Measurements from ENCODE around the gene KIF21B. TPM values are rescaled to one million over a fixed set of nuclear protein-coding genes. Genes with fewer than 3 reads are reported as not detected.

The KIF21B gene
- total RNA-seq, 1 donor from 2014 or later: 1.6 TPM

DNA sequence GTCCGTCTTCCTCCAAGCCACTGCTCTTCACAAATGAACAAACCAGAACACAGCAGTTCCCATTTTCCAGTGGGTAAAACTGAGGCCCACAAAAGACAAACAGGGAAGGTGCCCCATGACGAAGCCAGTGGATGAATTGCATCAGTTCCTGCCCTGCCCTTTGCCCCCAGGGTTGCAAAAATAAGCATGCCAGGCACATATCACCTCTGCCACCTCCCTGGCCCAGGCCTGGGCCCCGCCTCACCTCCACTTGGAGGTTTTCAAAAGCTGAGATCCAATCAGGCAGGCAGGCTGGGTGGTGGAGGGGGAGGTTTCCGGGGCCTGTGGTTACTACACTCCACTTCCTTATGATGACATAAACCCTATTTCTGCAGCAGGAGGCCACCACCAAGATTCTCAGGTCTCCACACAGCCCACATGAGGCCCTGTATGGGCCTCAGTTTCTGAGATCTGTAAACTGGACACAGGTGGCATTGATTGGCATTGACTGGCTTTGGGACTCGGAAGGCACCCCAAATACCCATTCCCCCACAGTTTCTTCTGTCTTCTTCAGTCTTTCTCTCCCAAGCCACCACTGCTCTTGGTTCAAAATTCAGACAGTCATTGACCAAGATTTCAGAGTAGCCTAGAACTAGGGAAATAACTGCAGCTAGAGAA lies 4.1 kb downstream of the KIF21B start:
- DNase-seq: no peak

DNA sequence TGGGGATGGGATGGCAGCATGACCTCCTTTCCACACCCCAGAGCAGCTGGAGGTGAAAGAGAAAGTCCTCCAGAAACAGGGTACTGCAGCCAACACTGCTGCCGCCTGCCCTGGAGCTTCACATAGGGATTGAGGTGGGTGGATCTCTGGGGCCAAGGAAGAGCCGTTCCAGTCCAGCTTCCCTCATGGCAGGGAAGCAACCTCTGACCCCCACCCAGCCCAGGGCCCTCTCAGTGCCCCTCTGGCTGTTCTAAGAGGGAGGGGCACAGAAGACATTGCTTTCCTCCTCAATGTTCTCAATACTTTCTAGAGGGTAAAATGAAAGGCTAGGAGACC lies 5.7 kb downstream of the KIF21B start:
- DNase-seq: no peak

DNA sequence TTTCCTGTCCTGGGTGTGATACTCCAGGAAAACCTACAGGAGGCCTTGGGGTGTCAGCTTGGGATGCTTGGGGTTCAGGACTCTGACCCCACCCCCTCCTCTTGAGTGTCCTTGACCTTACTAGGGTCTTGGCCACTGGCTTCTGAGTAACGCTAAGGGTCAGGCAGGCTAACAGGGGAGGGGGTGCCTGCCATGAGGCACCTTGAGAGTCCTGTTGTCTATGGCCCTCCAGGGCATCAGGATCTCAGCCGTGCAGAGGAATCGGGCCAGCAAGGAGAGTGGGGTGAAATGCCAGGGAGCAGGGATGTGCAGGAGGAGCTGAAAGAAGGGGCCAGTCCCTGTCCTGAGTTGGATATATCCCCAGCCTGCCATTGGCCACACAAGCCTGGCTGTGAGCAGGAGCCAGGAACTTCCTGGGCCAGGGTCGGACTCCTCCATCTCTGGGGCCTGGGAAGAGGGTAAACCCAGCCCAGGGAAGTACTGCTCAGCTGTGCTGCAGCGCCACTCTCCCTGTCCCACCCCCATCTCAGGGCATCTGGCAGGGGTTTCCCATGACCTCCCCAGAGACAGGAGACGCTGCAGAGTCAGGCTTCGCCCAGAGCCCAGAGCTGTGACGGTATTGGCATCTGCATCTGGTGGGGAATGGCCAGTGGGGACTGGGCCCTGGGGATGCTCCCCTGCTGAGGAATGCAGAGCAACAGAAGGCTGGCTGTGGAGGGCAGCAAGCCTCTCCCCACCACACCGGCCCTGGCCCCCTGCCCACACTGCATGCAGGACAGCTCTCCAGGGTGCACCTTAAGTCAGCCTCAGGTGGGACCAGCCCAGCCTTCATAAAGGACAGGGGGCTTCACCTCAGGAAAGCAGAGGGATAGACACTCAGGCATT lies 6.3 kb downstream of the KIF21B start:
- no peak for DNase-seq

DNA sequence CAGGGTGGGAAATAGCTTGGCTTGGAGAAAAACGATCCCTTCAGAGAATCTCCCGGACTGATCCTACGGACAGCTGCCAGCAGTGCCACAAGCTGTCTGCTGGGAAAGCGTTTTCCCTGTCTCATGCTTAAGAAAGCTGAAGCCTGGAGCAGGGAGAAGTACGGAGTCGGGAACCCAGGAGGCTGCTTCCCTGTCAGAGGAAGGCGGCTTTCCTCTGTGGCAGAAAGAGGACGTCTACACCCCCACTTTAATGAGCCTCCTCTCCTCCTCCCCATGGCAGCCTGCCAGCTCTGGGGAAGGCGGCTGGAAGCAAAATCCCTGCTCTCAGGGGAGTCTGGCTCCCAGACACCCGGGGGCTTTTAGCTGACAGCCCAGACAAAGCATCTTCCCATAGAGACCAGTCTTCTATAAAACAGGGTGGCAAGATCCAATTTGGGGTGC lies 7.3 kb downstream of the KIF21B start:
- DNase-seq: peak; percentile 13

DNA sequence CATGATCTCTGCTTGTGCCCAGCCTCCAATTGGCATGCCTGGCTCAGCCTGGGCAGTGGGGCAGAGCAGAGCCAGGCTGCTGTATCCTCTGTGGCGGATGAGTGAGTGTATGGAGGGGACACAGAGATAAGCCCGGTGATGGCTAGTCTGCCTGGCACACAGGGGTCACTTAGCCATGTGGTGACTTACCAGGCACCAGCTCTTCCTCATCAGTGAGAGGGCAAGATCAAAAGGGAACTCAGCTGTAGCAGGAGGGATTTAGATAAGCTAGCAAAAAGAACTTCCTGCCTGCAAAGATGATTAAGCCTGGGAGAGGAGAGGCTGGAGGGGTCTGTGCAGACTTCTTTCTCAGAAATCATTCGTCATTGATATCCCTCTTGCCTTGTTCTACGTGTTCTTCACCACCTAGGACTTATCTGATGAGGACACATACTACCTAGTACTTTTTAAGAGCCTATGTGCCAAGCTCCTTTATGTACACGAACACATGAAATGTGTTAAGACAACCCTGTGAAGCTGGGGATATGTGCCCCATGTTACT lies 7.9 kb downstream of the KIF21B start:
- DNase-seq: no peak

DNA sequence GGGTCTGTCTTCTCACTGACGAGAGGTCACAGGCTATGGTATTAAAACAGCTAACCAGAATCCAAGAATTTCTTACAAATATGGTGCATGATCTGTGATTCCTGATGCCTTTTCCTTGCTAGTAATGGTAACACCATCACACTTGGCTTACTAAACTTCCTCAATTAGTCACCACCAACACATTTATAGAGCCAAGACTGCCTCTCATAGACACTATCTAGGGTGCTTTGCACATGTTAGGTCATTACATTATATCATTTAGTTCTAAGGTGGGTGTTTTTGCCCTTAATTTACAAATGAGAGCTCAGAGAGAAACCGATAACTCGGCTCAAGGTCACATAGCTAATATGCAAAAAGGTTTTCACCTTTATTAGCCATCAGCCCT lies 8.7 kb downstream of the KIF21B start:
- no peak for DNase-seq

DNA sequence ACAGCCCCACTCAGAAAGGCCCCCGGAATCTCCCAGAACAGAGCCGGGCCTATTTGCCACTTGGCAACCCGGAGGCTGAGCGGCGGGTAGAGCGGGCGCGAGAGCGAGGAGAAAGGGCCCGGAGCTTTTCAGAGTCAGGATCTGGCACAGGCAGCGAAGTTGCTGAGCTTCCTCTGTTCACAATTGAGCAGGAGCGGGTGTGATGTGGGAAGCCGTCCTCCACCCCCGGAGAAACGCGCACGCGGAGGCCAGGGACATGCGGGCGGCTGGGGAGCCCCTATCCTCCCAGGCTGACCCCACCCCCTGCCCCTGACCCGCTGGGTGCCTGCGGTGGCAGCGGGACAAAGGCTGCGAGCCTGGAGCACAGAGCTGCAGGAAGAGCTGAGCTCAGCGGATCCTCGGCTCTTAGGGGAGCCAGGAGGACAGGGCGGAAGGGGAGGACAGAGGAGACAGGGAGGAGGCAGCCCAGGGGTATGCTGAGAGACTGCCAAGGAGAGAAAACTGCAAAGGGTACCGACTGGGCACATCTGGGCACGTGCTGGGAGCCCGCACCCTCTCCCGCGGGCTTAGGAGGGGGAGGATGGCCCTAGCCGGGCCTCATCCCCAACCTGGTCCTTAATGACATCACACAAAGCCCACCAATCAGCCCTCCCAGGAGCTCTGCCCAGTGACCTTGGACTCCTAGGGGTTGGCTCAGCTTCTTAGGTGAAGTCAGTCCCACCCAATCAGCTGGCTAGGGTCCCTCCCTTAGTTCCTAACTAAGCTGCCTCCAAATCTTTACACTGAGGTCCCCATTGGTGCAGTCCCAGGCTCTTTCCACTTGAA lies 9.3 kb downstream of the KIF21B start:
- no peak for DNase-seq

DNA sequence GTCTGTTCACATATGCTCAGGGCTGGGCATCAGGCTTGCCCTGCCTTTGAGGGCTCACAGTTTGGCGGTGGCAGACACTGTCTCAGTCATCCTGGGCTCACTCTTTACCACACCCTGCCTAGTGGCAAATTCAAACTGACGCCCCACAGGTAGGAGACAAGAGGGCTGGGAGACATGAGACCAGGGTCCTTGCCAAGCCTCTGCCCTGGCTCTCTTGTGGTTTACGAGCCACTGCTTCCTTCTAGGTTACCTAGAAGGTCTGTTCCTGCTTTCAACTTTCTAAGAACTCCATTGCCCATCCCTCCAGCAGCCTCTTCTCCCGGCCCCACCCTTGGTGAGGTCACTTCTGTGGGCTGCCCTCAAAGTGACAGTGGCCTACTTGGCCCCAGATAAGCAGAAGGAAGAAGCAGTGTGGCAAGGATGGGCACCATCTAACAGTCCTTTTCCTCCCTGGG lies 10.5 kb downstream of the KIF21B start:
- DNase-seq: no peak

DNA sequence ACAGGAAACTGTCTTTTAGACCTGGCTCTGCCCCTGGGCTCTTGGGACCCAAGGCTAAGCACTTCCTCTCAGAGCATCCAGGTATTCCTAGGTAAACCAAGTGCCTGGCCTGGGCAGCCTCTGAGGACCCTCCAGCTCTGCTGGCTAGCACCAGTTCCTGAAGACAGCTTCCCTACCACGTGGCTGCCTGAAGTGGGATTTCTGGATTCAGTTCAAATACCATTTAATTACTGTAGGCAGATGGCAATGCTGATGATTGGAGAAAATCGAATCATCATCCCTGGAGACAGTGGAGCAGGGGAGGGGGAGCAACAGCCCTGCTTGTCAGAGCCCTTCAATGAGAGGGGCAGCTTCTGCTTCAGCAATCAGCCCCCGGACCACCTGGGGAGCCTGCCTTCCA lies 11.9 kb downstream of the KIF21B start:
- DNase-seq: no peak

DNA sequence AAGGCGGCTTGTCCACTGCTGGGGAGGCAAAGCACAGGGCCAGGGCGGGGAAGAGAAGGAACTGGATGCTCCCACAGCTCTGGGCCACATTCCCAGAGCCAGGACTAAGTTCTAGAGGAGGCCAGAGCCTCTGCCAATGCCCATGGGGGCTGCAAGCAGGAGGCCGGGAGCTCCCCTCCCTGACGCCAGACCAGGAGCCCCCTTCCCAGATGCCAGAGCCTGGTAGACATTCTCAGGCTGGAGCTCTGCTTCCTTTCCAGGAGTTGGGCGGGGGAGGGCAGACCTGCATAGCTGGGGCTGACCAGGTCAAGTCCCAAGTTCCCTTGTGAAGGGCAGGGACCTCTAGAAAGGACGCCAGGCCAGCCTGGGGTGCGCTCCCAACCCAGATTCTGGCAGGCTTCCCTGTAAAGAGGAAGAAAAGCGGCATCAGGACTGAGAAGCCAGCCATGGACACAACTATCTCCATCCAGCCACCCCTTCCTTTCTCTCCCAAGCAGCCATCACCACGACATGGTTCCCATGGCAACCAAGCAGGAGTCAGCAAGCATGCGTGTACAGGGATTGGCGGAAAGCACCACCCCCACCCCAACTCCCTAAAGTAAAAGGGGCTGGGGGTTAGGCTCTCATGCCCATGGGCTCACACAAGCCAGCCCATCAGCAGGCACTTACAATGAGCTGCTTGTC lies 13.4 kb downstream of the KIF21B start:
- no peak for DNase-seq

DNA sequence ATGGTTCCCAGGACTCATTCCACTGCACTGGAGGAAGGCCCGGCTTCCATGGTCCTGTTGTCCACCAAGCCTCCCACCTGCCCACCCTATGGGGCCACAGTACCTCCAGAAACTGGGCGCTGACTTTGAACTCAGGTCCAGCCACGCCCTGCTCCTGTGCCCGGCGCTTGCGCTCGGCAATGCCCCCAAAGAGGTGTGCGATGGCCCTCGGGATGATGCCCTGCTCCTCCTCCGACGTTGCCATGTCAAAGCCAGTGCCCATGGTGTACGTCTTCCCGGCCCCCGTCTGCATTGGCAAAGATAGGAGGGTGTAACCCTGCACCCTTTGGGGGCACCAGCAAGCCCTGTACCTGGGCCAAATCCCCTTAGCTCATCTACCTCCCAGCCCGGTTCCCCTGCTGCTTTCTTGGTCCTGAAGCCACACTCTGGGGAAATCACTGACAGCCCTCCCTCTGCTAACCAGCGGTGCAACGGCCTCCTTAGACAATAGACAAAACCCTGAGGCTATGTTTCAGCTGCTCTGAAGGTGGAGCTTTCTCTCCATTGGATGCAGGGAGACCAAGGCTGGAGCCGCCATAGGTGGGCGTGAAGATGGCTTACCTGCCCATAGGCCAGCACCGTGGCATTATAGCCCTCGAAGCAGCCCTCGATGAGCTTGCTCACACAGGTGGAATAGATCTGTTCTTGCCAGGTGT lies 14.7 kb downstream of the KIF21B start:
- DNase-seq: no peak

DNA sequence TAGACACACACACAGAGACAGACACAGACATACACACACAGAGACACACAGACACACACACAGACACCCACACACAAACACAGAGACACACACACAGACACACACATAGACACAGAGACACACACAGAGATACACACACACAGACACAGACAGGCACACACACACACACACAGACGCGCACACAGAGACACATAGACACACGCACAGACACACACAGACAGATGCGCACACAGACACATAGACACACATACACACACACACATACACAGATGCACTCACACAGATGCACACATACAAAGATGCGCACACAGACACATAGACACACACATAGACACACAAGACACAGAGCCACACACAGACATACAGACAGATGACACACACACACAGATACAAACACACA lies 16.0 kb downstream of the KIF21B start:
- no peak for DNase-seq

DNA sequence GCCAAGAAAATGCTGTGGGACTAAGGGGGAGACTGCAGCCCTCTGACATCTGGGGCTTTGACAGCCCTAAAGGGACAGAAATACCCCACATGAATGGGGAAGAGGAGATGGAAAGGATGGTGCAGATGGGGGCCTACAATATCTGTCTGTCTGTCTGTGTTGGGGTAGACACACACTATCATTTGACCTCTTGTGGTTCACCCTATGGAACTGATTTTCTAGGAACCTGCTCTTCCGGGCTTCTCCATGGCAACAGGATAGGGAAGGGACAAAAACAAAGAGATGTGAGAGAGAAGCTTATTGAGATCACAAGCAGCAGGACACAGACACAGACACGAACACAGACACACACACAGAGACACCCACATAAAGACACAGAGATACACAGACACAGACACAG lies 17.1 kb downstream of the KIF21B start:
- DNase-seq: no peak

DNA sequence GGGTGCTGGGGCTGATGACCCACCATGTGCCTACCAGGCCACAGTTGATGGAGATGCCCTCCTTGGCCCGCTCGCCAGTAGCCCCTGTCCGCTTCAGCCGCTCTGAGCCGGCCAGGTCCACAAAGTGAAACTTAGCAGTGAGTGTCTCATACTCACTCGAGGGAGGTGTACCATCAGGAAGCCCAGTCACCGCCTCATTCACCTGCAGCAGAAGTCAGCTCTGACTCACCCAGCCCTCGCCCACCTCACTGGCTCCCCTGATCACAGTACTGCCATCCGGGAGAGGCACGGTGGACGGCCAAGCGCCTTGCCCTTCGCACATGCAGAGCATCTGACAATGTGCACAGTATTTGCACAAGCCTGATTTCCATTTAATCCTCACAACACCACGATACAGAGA lies 18.8 kb downstream of the KIF21B start:
- no peak for DNase-seq

DNA sequence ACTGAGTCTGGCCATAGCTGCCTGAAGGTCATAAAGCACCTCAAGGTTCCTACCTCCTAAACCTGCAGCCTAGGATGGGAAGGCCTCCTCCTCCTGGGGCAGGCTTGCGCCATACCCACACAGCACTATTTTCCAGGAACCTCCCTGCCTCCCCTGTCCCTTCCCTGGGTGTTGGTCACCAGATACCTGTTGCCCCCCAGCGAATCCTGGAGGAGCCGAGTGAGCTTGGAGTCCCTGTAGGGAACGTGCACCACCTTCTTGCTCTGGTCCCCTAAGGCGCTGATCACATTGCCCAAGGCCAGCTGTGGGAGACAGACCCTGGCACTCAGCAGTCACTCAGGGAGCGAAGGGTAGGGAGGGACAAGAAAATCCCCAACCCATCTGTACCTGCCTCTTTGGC lies 19.4 kb downstream of the KIF21B start:
- no peak for DNase-seq

DNA sequence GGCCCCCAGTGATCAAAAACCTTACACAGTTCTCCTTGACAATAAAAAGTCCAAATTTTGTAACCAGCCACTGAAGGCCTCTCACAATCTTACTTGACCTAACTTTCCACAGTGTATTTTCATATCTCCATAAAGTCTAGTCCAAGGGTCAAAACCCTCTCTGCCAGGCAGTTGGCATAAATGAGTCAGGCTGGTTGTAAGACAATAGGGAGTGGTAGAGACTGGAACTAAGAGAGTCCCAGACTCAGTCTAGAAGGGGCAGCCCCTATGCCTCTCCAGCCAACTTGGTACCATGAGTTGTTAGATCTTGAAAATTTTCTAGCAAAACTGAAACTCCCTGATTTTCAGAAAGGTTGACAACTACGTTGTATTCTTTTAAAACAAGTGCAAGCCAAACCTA lies 21.0 kb downstream of the KIF21B start:
- no peak for DNase-seq

DNA sequence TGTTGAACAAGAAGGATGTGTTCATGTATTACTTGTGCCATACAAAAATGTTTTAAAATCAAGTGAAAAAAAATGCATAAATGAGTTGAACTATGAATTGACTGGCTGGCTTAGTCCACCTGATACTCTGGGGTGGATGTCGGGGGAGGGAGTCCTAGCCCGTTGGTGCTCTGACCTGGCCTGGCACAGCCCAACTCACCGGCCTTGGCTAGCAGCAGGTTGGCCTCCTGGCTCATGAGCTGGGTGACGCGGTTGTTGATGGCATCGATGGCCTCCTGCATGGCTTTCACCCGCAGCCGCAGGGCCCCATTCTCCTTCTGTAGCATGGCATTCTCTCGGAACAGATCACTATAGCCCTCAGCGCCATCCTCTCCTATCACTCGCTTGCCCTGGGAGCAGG lies 21.6 kb downstream of the KIF21B start:
- no peak for DNase-seq

DNA sequence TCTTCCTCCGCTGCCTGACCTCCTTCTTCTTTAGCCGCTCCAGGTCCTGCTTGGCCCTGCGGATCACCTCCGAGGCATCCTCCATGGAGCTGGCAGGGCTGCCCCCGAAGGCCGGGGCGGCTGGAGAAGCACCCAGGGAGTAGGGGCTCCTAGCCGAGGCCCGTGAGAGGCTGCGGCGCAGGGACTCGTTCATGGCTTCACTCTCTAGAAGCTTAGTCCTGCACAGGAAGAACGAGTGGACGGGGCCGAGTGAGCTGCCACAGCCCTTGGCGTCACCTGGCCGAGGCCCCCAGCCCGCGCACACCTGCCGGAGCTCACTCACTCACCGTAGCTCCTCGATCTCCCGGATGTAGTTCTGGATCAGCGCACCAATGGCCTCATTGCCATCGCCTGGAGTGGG lies 23.1 kb downstream of the KIF21B start:
- DNase-seq: no peak

DNA sequence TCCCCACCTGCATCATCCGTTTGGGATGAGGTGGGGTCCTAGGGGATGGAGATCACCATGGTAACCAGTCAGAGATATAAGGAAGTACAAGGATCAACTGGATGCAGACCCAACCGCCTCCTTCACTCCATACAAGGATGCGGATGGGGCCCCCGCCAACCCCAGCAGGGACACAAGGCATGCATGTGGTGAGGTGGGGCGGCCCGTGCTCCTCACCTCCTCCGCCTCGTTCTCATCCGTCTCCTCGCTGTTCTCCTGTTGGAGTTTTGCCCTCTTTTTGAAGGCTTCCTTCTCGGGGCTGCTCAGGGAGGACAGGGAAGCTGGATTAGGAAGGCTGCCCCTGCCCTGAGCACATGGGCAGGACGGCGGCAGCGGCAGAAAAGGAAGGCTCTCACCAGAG lies 23.8 kb downstream of the KIF21B start:
- DNase-seq: no peak

DNA sequence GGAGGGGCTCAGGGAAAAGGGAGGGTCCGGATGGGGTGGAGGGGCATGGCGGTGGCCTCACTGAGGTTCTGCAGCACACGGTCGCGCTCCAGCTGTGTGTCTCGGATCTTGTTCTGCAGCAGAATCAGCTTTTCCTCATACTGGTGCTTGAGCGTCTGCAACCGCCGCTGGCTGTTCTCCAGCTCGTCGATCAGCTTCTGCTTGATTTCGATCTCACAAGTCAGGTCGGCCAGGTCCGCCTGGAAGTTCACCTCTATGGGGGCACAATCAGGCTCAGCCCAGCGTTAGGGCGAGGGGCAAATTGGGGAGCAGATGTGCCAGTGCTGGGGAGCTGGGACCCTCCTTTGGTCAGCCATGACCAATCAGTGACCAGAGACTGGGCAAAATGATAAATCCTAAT lies 25.2 kb downstream of the KIF21B start:
- DNase-seq: no peak

DNA sequence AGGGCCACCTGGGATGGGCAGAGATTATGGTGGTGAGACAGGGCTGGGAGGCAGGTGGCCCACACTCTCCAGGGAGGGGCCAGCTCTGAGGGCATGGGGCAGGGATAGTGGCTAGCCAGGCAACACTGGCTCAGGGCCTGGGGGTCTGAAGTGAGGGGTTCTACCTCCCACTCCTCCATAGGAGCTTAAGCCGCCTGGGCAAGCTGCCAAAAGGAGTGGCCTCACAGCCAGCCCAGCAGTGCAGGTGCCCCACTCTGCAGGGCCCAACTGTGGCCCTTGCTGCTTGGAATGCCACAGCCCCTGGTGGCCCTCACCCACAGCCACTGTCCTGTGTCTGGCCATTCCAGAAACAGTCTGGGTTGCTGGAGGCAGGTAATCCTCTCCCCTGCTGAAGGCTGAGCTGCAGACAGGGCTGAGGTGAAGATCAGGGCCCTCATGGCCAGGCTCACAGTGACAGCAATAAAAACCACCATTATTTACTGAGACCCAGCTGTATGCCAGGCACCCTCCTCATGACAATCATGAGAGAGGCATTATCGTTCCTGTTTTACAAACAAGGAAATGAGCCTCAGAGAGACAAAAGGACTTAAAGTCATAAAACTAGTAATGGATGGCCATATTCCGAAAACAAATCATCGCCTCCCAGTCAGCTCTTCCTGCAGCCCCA lies 31.0 kb downstream of the KIF21B start:
- DNase-seq: no peak

Measured in skin of body (tissue), 2 donors.